Upper lobe of left lung (tissue), 6 donors: ENCODE measurements around the gene GEMIN8. TPM values are rescaled to one million over a fixed set of nuclear protein-coding genes. Genes with fewer than 3 reads are reported as not detected.

Source experiments
- ATAC-seq, 2 donors: fragments of 200-7000 bp; cut with Tn5 transposase; one replicate each; pipeline ENCODE4 v1.9.1; 2022; ENCODE audit warnings: mild to moderate bottlenecking in 2 of 2, moderate library complexity in 2 of 2; ENCODE audit not compliant: low FRiP score in 2 of 2
- DNase-seq, 2 donors: peaks; one replicate each; pipeline ENCODE4 v3.0.0-alpha.2; 2019 to 2020
- H3K27ac ChIP-seq, 4 donors: fragments of 200-600 bp; sonication (generic); one replicate each; pipeline ENCODE4 v1.5.1; 2016 to 2019
- H3K27me3 ChIP-seq, 4 donors: fragments of 200-600 bp; sonication (generic); one replicate each; pipeline ENCODE4 v1.5.1; 2017 to 2019
- H3K36me3 ChIP-seq, 4 donors: fragments of 200-600 bp; sonication (generic); one replicate each; pipeline ENCODE4 v1.5.1; 2016 to 2019
- H3K4me1 ChIP-seq, 4 donors: fragments of 200-600 bp; sonication (generic); one replicate each; pipeline ENCODE4 v1.5.1; 2018 to 2019
- H3K4me3 ChIP-seq, 4 donors: fragments of 200-600 bp; sonication (generic); one replicate each; pipeline ENCODE4 v1.5.1; 2017 to 2019; ENCODE audit warnings: mild to moderate bottlenecking in 2 of 4, moderate library complexity in 1 of 4
- H3K9me3 ChIP-seq, 4 donors: fragments of 200-600 bp; sonication (generic); one replicate each; pipeline ENCODE4 v1.5.1; 2018 to 2019
- EP300 ChIP-seq, 4 donors: sonication (generic); formaldehyde crosslinking; IDR thresholded peaks; one replicate each; pipeline ENCODE4 v1.5.1; 2017; ENCODE audit warnings: antibody characterized with exemption in 4 of 4, control low read depth in 2 of 4
- POLR2A ChIP-seq, 4 donors: fragments of 450-650 bp; IDR thresholded peaks; one replicate each; pipeline ENCODE4 v1.5.1; 2016 to 2017; ENCODE audit warnings: antibody characterized with exemption in 4 of 4, mild to moderate bottlenecking in 2 of 4
- POLR2AphosphoS5 ChIP-seq, 2 donors: sonication (generic); formaldehyde crosslinking; IDR thresholded peaks; one replicate each; pipeline ENCODE4 v1.5.1; 2017; ENCODE audit warnings: antibody characterized with exemption in 2 of 2
- WGBS, 2 donors: methylation state at CpG; one replicate each; pipeline ENCODE4 v1.1.5; 2017 to 2018; 5-methylcytosine and 5-hydroxymethylcytosine counted together
- total RNA-seq, 6 donors: library from RNA; depleted of rRNA in 4 of 6; stranded (reverse); fragments of >200 nt in 4 of 6; gene quantifications; one replicate each; pipeline versions ENCODE4 v1.1.0 to v1.2.1, GENCODE V29; 2016 to 2021
- TF ChIP-seq, protein P1 (sequence below), 6 experiments: fragments of 450-650 bp in 4 of 6; fragments of 200-600 bp in 2 of 6; sonication (generic) in 2 of 6; IDR thresholded peaks; one replicate each; pipeline ENCODE4 v1.5.1; 2016 to 2019; ENCODE audit warnings: antibody characterized with exemption in 6 of 6
- donor health status: DM: no; HTN: no; CAD: no; lungs with moderate emphysema.
- donor health status: DM: no; HTN: yes; CAD: no; lungs with severe emphysema.

GEMIN8 gene
- total RNA-seq, 6 donors from 2014 or later: 12.5 to 52.4 (median 26.3) TPM

- H3K27me3 ChIP-seq: no peaks in the 10 kb centered on the region
- no peaks in the 10 kb centered on the region for H3K4me1 ChIP-seq
- no peak overlapping the region for H3K4me3 ChIP-seq
- ATAC-seq (no peak), DNase-seq (no peak)
- peaks cover 0 to 12% (median 4%) of the 10 kb centered on the region in 4 donors for H3K36me3 ChIP-seq
- WGBS, 2 donors: 66 to 68% methylated on average over 4 of the region's 4 CpGs
- no peaks in the 10 kb centered on the region for H3K9me3 ChIP-seq
- no peak for TF ChIP-seq POLR2A (IDR thresholded peaks at IDR 0.05)
- no peak for TF ChIP-seq POLR2AphosphoS5 (IDR thresholded peaks at IDR 0.05)
- TF ChIP-seq EP300 (IDR thresholded peaks at IDR 0.05): no peak
- TF ChIP-seq, protein P1, sequence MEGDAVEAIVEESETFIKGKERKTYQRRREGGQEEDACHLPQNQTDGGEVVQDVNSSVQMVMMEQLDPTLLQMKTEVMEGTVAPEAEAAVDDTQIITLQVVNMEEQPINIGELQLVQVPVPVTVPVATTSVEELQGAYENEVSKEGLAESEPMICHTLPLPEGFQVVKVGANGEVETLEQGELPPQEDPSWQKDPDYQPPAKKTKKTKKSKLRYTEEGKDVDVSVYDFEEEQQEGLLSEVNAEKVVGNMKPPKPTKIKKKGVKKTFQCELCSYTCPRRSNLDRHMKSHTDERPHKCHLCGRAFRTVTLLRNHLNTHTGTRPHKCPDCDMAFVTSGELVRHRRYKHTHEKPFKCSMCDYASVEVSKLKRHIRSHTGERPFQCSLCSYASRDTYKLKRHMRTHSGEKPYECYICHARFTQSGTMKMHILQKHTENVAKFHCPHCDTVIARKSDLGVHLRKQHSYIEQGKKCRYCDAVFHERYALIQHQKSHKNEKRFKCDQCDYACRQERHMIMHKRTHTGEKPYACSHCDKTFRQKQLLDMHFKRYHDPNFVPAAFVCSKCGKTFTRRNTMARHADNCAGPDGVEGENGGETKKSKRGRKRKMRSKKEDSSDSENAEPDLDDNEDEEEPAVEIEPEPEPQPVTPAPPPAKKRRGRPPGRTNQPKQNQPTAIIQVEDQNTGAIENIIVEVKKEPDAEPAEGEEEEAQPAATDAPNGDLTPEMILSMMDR (IDR thresholded peaks at IDR 0.05): no peak
- no peak overlapping the region for H3K27ac ChIP-seq
Measured at GRCh38 chrX:14013054-14013453, 16.6 kb downstream of the GEMIN8 start.

GRCh38 chrX:14010566-14010965 lies 19.1 kb downstream of the GEMIN8 start:
- H3K27ac ChIP-seq: no peak overlapping the region
- ATAC-seq: no peak
- H3K4me1 ChIP-seq: no peaks in the 10 kb centered on the region
- H3K9me3 ChIP-seq: no peaks in the 10 kb centered on the region
- DNase-seq: no peak
- 95 to 98% methylated on average over 3 of the region's 3 CpGs for WGBS, 2 donors
- TF ChIP-seq, protein P1 (IDR thresholded peaks at IDR 0.05): no peak
- TF ChIP-seq POLR2A (IDR thresholded peaks at IDR 0.05): no peak
- no peaks in the 10 kb centered on the region for H3K27me3 ChIP-seq
- peaks cover 0 to 29% (median 7%) of the 10 kb centered on the region in 4 donors for H3K36me3 ChIP-seq
- H3K4me3 ChIP-seq: no peak overlapping the region

DNA sequence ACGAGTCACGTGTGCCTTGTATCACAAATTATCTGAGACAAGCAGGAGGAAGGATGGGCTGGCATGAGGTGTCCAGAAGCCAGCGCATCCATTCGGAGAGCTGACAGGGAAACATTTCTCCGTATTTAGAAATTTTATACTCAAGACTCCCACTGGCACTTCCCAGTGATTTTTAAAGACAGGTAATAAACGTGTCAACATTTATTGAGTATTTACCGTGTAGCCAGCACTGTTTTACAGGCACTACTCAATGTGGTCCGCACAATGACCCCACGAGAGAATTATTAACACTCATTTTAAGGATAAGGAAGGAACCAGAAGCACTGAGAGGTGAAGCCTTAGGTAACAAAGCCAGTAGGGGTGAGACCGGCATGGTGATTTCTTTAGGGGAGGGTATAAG lies 23.2 kb downstream of the GEMIN8 start:
- no peak for DNase-seq
- Histone ChIP-seq H3K27me3 (no peaks in the 10 kb centered on the region), H3K4me1 (no peaks in the 10 kb centered on the region), H3K36me3 (peaks cover 0 to 29% (median 7%) of the 10 kb centered on the region in 4 donors), H3K27ac (no peak overlapping the region), H3K9me3 (no peaks in the 10 kb centered on the region), H3K4me3 (no peak overlapping the region)
- WGBS, 2 donors: 82 to 91% methylated on average over 10 of the region's 10 CpGs
- no peak for TF ChIP-seq POLR2AphosphoS5 (IDR thresholded peaks at IDR 0.05)
- TF ChIP-seq, protein P1 (IDR thresholded peaks at IDR 0.05): no peak
- no peak for ATAC-seq

GRCh38 chrX:14003876-14004425 lies 25.7 kb downstream of the GEMIN8 start:
- DNase-seq: no peak
- Histone ChIP-seq H3K9me3 (no peaks in the 10 kb centered on the region), H3K27ac (no peak overlapping the region), H3K27me3 (no peaks in the 10 kb centered on the region), H3K36me3 (peaks cover 0 to 25% (median 6%) of the 10 kb centered on the region in 4 donors), H3K4me3 (no peak overlapping the region), H3K4me1 (no peaks in the 10 kb centered on the region)
- ATAC-seq: no peak
- WGBS, 2 donors: 72 to 77% methylated on average over 2 of the region's 2 CpGs
- TF ChIP-seq POLR2AphosphoS5 (IDR thresholded peaks at IDR 0.05): no peak
- TF ChIP-seq, protein P1 (IDR thresholded peaks at IDR 0.05): no peak
- no peak for TF ChIP-seq POLR2A (IDR thresholded peaks at IDR 0.05)
- TF ChIP-seq EP300 (IDR thresholded peaks at IDR 0.05): no peak

DNA sequence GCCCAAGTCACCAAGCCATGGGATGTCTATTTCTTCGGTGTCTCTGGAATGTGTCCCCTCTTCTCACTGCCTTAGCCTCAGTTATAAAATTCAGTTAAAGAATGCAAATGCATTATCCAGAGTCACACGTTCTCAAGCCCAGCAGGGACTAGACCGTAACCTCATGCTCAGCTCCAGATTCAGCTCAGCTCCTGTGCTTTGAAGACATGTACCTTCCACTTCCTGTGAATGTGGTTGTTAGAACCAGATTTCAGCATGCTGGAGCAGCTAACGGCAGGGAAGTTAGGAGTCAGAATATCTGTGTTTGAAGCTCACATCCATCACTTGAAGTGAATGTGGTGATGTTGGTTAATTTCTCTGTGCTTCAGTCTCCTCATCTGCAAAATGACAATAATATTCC lies 26.7 kb downstream of the GEMIN8 start:
- Histone ChIP-seq H3K36me3 (peaks cover 0 to 20% (median 3%) of the 10 kb centered on the region in 4 donors), H3K4me3 (no peak overlapping the region), H3K27ac (no peak overlapping the region), H3K27me3 (no peaks in the 10 kb centered on the region), H3K9me3 (no peaks in the 10 kb centered on the region), H3K4me1 (no peaks in the 10 kb centered on the region)
- ATAC-seq (no peak), DNase-seq (no peak)
- TF ChIP-seq EP300 (IDR thresholded peaks at IDR 0.05) (no peak), POLR2A (IDR thresholded peaks at IDR 0.05) (no peak), POLR2AphosphoS5 (IDR thresholded peaks at IDR 0.05) (no peak)
- TF ChIP-seq, protein P1 (IDR thresholded peaks at IDR 0.05): no peak
- 83 to 90% methylated on average over 3 to 4 of the region's 4 CpGs for WGBS, 2 donors
